Mesenchymal stem cell (in vitro differentiated cells and primary cell): ENCODE results near the gene POLR1B.

Experiments used
- DNase-seq: peaks from one replicate; pipeline ENCODE4 v3.0.0-alpha.2; 2013
- H2AFZ ChIP-seq: one replicate; pipeline ENCODE4 v1.6.1; 2013; ENCODE audit warnings: low read depth, mild to moderate bottlenecking, control low read depth, inconsistent platforms, low read length, moderate library complexity
- H2AK5ac ChIP-seq: 2 replicates; pipeline ENCODE4 v1.6.1; 2013; ENCODE audit warnings: low read length, moderate library complexity, mild to moderate bottlenecking, inconsistent platforms; ENCODE audit not compliant: severe bottlenecking
- H2BK120ac ChIP-seq: one replicate; pipeline ENCODE4 v1.6.1; 2013; ENCODE audit warnings: low read depth, mild to moderate bottlenecking, inconsistent platforms, low read length, moderate library complexity
- H2BK12ac ChIP-seq, 2 experiments: one replicate each; pipeline ENCODE4 v1.6.1; 2013; ENCODE audit warnings: inconsistent platforms in 2 of 2, low read length in 2 of 2, mild to moderate bottlenecking in 2 of 2, moderate library complexity in 2 of 2, control low read depth in 1 of 2
- H2BK15ac ChIP-seq: one replicate; pipeline ENCODE4 v1.6.1; 2013; ENCODE audit warnings: mild to moderate bottlenecking, low read depth, inconsistent platforms; ENCODE audit not compliant: poor library complexity, severe bottlenecking
- H2BK5ac ChIP-seq: 2 replicates; pipeline ENCODE4 v1.6.1; 2013; ENCODE audit warnings: low read depth, mild to moderate bottlenecking, low read length, control low read depth, inconsistent platforms; ENCODE audit not compliant: poor library complexity, severe bottlenecking
- H3K14ac ChIP-seq, 2 experiments: one replicate each; pipeline ENCODE4 v1.6.1; 2013; ENCODE audit warnings: inconsistent platforms in 2 of 2, low read length in 2 of 2, control low read depth in 1 of 2, mild to moderate bottlenecking in 1 of 2, moderate library complexity in 1 of 2
- H3K18ac ChIP-seq, 2 experiments: one replicate each; pipeline ENCODE4 v1.6.1; 2013; ENCODE audit warnings: inconsistent platforms in 2 of 2, low read length in 2 of 2, control low read depth in 1 of 2, low read depth in 1 of 2, mild to moderate bottlenecking in 1 of 2
- H3K23ac ChIP-seq, 2 experiments: one replicate each; pipeline ENCODE4 v1.6.1; 2013; ENCODE audit warnings: inconsistent platforms in 2 of 2, low read length in 2 of 2, mild to moderate bottlenecking in 2 of 2, moderate library complexity in 2 of 2, control low read depth in 1 of 2
- H3K27ac ChIP-seq: 2 replicates; pipeline ENCODE4 v1.5.1; 2013; ENCODE audit warnings: mild to moderate bottlenecking, moderate library complexity, low read length, control low read depth, inconsistent platforms; ENCODE audit not compliant: poor library complexity, severe bottlenecking
- H3K27me3 ChIP-seq, 2 experiments: 2 replicates each; pipeline versions ENCODE4 v1.6.1 to v1.7.0; 2013; ENCODE audit warnings: low read length in 2 of 2, mild to moderate bottlenecking in 2 of 2, moderate library complexity in 2 of 2, control low read depth in 1 of 2, inconsistent platforms in 1 of 2; ENCODE audit not compliant: control insufficient read depth in 1 of 2, insufficient read depth in 1 of 2
- H3K36me3 ChIP-seq, 2 experiments: 2 replicates each; pipeline versions ENCODE4 v1.6.1 to v1.7.0; 2013; ENCODE audit warnings: low read length in 2 of 2, control low read depth in 1 of 2, inconsistent platforms in 1 of 2, low read depth in 1 of 2, mild to moderate bottlenecking in 1 of 2; ENCODE audit not compliant: insufficient read depth in 2 of 2, control insufficient read depth in 1 of 2
- H3K4ac ChIP-seq, 2 experiments: one replicate each; pipeline ENCODE4 v1.6.1; 2013; ENCODE audit warnings: inconsistent platforms in 2 of 2, low read length in 2 of 2, mild to moderate bottlenecking in 2 of 2, moderate library complexity in 2 of 2, control low read depth in 1 of 2, low read depth in 1 of 2
- H3K4me1 ChIP-seq: 2 replicates; pipeline ENCODE4 v1.6.1; 2013; ENCODE audit warnings: low read depth, low read length, control low read depth; ENCODE audit not compliant: control insufficient read depth, insufficient read depth
- H3K4me2 ChIP-seq: 2 replicates; pipeline ENCODE4 v1.6.1; 2013; ENCODE audit warnings: low read length, mild to moderate bottlenecking, inconsistent platforms; ENCODE audit not compliant: poor library complexity, severe bottlenecking
- H3K4me3 ChIP-seq, 2 experiments: 2 replicates each; pipeline versions ENCODE4 v1.5.1 to v1.7.0; 2013; ENCODE audit warnings: low read length in 2 of 2, mild to moderate bottlenecking in 2 of 2, control low read depth in 1 of 2, low read depth in 1 of 2; ENCODE audit not compliant: insufficient read depth in 1 of 2
- H3K79me1 ChIP-seq: replicated peaks from 2 replicates; pipeline ENCODE4 v1.6.1; 2013; ENCODE audit warnings: mild to moderate bottlenecking, control low read depth, low read length, inconsistent platforms; ENCODE audit not compliant: poor library complexity, severe bottlenecking
- H3K9ac ChIP-seq: 2 replicates; pipeline ENCODE4 v1.7.0; 2013; ENCODE audit warnings: mild to moderate bottlenecking, low read length, moderate library complexity
- H3K9me3 ChIP-seq: 2 replicates; pipeline ENCODE4 v1.7.0; 2013; ENCODE audit warnings: mild to moderate bottlenecking, low read length; ENCODE audit not compliant: control insufficient read depth
- H4K8ac ChIP-seq: one replicate; pipeline ENCODE4 v1.6.1; 2013; ENCODE audit warnings: inconsistent platforms, mild to moderate bottlenecking, low read length, moderate library complexity
- H4K91ac ChIP-seq: one replicate; pipeline ENCODE4 v1.6.1; 2013; ENCODE audit warnings: mild to moderate bottlenecking, low read length, inconsistent platforms
- WGBS: methylation state at CpG from one replicate; pipeline ENCODE4 v1.1.7; 2013; ENCODE audit warnings: mixed read lengths; 5-methylcytosine and 5-hydroxymethylcytosine counted together

The POLR1B gene

GRCh38 chr2:112584134-112584890, 42.0 kb downstream of the POLR1B start, which contains the start of gene CHCHD5:
CHCHD5 (plus strand) TSS chr2:112584609; CDS start chr2:112584648, 39 bp downstream.
- Histone ChIP-seq H2AFZ (peak within 1 kb of the TSS; percentile 97), H2AK5ac (peak within 1 kb of the TSS; percentile 97), H4K8ac (peak within 1 kb of the TSS; percentile 100), H2BK12ac (peak within 1 kb of the TSS; percentile 59 to 61), H3K4me1 (peaks cover 20% of the 10 kb centered on the region), H3K18ac (peak within 1 kb of the TSS; percentile 92 to 99), H3K4me3 (peak within 1 kb of the TSS; percentile 84 to 94), H3K36me3 (peaks cover 21 to 29% of the 10 kb centered on the region in 2 experiments), H3K9ac (peak within 1 kb of the TSS; percentile 97), H3K79me1 (peaks cover 30% of the 10 kb centered on the region), H2BK5ac (peak within 1 kb of the TSS; percentile 89), H2BK120ac (peak within 1 kb of the TSS; percentile 89), H2BK15ac (peak within 1 kb of the TSS; percentile 83), H3K4me2 (peak within 1 kb of the TSS; percentile 73), H3K4ac (peak within 1 kb of the TSS; percentile 93 to 97), H3K27me3 (no peaks in the 10 kb centered on the region), H4K91ac (peak within 1 kb of the TSS; percentile 96), H3K23ac (peak within 1 kb of the TSS in 1 of 2 experiments; percentile 92), H3K27ac (peak within 1 kb of the TSS; percentile 99), H3K9me3 (no peaks in the 10 kb centered on the region), H3K14ac (peak within 1 kb of the TSS in 1 of 2 experiments; percentile 96)
- 1% methylated on average over 54 of the region's 54 CpGs for WGBS
- DNase-seq: peak; percentile 98

- Histone ChIP-seq H3K9me3 (no peaks in the 10 kb centered on the region), H4K8ac (peak overlapping the region; percentile 93), H2BK15ac (peak overlapping the region; percentile 83), H2BK12ac (no peak overlapping the region), H3K14ac (no peak overlapping the region), H2AFZ (peak overlapping the region; percentile 33), H3K4me1 (peaks cover 20% of the 10 kb centered on the region), H3K27me3 (no peaks in the 10 kb centered on the region), H2AK5ac (peak overlapping the region; percentile 97), H2BK5ac (peak overlapping the region; percentile 14), H3K18ac (peak overlapping the region; percentile 91 to 97), H3K4me3 (peak overlapping the region; percentile 65 to 94), H4K91ac (peak overlapping the region; percentile 66), H3K36me3 (peaks cover 21 to 33% of the 10 kb centered on the region in 2 experiments), H3K9ac (peak overlapping the region; percentile 97), H3K4me2 (peak overlapping the region; percentile 73), H3K23ac (no peak overlapping the region), H2BK120ac (no peak overlapping the region), H3K79me1 (peaks cover 30% of the 10 kb centered on the region), H3K27ac (peak overlapping the region; percentile 99), H3K4ac (peak overlapping the region; percentile 69 to 91)
- WGBS: 61% methylated on average over 3 of the region's 3 CpGs
- peak; percentile 15 for DNase-seq
Measured at GRCh38 chr2:112584891-112585250, 42.6 kb downstream of the POLR1B start.

- no peak overlapping the region for H2BK12ac ChIP-seq
- H2AFZ ChIP-seq: no peak overlapping the region
- whole genome bisulfite sequencing: 96% methylated on average over 3 of the region's 3 CpGs
- no peak overlapping the region for H2BK15ac ChIP-seq
- H4K8ac ChIP-seq: peak overlapping the region; percentile 93
- H4K91ac ChIP-seq: no peak overlapping the region
- H3K9me3 ChIP-seq: no peaks in the 10 kb centered on the region
- H3K4me3 ChIP-seq: peak overlapping the region in 1 of 2 experiments; percentile 94
- H2AK5ac ChIP-seq: peak overlapping the region; percentile 97
- H3K79me1 ChIP-seq: peaks cover 30% of the 10 kb centered on the region
- no peak overlapping the region for H2BK5ac ChIP-seq
- H3K4me2 ChIP-seq: peak overlapping the region; percentile 73
- peak overlapping the region; percentile 69 to 91 for H3K4ac ChIP-seq
- no peak overlapping the region for H3K23ac ChIP-seq
- no peak overlapping the region for H3K27ac ChIP-seq
- no peaks in the 10 kb centered on the region for H3K27me3 ChIP-seq
- peak overlapping the region in 1 of 2 experiments; percentile 97 for H3K18ac ChIP-seq
- H2BK120ac ChIP-seq: no peak overlapping the region
- peaks cover 21 to 34% of the 10 kb centered on the region in 2 experiments for H3K36me3 ChIP-seq
- no peak for DNase-seq
- H3K9ac ChIP-seq: peak overlapping the region; percentile 97
- H3K14ac ChIP-seq: no peak overlapping the region
- H3K4me1 ChIP-seq: peaks cover 20% of the 10 kb centered on the region
Measured at GRCh38 chr2:112585400-112585799, 43.1 kb downstream of the POLR1B start.

- no peak overlapping the region for H3K18ac ChIP-seq
- H2BK5ac ChIP-seq: no peak overlapping the region
- H3K4me1 ChIP-seq: peaks cover 20% of the 10 kb centered on the region
- H2BK120ac ChIP-seq: no peak overlapping the region
- H3K23ac ChIP-seq: no peak overlapping the region
- peaks cover 21 to 40% of the 10 kb centered on the region in 2 experiments for H3K36me3 ChIP-seq
- H2BK15ac ChIP-seq: no peak overlapping the region
- no peak overlapping the region for H2AK5ac ChIP-seq
- H3K79me1 ChIP-seq: peaks cover 30% of the 10 kb centered on the region
- 95% methylated on average over 18 of the region's 18 CpGs for WGBS
- H2AFZ ChIP-seq: no peak overlapping the region
- H4K91ac ChIP-seq: no peak overlapping the region
- no peaks in the 10 kb centered on the region for H3K27me3 ChIP-seq
- no peaks in the 10 kb centered on the region for H3K9me3 ChIP-seq
- DNase-seq: no peak
- no peak overlapping the region for H3K14ac ChIP-seq
- H3K4ac ChIP-seq: no peak overlapping the region
- H3K27ac ChIP-seq: no peak overlapping the region
- no peak overlapping the region for H3K9ac ChIP-seq
- no peak overlapping the region for H3K4me2 ChIP-seq
- H3K4me3 ChIP-seq: peak overlapping the region in 1 of 2 experiments; percentile 94
- H2BK12ac ChIP-seq: peak overlapping the region in 1 of 2 experiments; percentile 29
- no peak overlapping the region for H4K8ac ChIP-seq
Measured at GRCh38 chr2:112585873-112586464, 43.7 kb downstream of the POLR1B start.
